HG02763 (cell line): ENCODE measurements around the gene TSC22D4.
"Not testable (repeated sequence)": the region's sequence is repeated elsewhere in the genome, so short reads cannot be mapped to it uniquely, and the experiment has no call there.

Experiments used
- ATAC-seq: cut with Tn5 transposase; IDR thresholded peaks from one replicate; pipeline ENCODE4 v1.9.1; 2021; ENCODE audit warnings: mild to moderate bottlenecking, moderate library complexity; ENCODE audit not compliant: unreplicated experiment

The TSC22D4 gene

DNA sequence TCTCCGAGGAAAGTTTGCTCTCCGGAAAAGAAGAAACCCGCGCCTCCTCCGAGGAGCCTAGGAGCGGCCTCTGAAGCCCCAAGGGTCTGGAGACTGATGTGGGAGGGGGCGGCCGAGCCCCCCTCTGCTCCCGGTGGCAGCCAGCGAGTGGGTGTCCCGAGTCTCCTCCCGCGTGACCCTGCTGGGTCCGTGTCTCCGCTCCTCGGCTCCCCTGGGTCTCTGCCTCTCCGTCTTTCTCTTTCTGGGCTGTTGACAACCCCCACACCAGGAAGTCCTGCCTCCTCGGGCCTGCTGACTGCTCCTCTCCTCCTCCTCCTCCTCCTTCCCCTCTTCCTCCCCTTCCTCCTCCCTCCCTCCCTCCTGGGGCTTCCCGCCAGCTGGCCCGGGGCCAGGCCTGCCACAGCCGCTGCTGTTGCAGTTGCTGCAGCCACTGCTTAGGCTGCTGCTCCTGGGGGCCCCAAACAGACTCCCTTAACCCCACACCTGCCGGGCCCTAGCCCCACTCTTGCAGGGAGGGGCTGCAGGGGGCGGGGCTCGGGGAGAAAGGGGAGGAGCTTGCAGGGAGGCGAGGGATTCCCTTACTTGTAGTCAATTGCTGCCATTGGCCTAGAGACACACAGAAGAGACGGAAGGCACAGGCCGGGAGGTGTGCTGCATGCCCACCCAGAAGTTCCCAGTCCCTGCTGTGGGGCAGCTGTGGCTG is at the start of gene TSC22D4:
TSC22D4 (minus strand) TSS at position 257 of the 703 bp plus-strand sequence. CDS start 1,176 bp downstream, outside the sequence.
- peak; percentile 53 for ATAC-seq

GRCh38 chr7:100528108-100528866 is 49.3 kb upstream of the TSC22D4 start:
- ATAC-seq: not testable (repeated sequence)

DNA sequence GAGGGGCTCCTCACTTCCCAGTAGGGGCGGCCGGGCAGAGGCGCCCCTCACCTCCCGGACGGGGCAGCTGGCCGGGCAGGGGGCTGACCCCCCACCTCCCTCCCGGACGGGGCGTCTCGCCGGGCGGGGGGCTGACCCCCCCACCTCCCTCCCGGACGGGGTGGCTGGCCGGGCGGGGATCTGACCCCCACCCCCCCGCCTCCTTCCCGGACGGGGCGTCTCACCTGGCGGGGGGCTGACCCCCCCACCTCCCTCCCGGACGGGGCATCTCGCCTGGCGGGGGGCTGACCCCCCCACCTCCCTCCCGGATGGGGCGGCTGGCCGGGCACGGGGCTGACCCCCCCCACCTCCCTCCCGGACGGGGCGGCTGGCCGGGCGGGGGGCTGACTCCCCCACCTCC is 44.2 kb upstream of the TSC22D4 start:
- ATAC-seq: not testable (repeated sequence)

DNA sequence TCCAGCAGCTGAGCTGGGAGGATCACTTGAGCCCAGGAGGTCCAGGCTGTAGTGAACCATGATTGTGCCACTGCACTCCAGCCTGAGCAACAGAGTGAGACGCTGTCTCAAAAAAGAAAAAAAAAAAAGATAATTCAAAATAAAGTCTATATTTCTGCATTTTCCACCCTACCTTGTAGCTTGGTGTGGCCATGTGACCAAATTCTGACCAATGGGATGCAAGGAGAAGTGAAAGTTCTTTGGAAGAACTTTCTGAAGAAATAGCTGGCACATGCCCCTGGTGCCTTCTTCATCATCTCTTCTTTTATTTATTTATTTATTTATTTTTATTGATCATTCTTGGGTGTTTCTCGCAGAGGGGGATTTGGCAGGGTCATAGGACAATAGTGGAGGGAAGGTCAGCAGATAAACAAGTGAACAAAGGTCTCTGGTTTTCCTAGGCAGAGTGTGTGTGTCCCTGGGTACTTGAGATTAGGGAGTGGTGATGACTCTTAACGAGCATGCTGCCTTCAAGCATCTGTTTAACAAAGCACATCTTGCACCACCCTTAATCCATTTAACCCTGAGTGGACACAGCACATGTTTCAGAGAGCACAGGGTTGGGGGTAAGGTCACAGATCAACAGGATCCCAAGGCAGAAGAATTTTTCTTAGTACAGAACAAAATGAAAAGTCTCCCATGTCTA is 43.0 kb upstream of the TSC22D4 start:
- ATAC-seq: not testable (repeated sequence)

DNA sequence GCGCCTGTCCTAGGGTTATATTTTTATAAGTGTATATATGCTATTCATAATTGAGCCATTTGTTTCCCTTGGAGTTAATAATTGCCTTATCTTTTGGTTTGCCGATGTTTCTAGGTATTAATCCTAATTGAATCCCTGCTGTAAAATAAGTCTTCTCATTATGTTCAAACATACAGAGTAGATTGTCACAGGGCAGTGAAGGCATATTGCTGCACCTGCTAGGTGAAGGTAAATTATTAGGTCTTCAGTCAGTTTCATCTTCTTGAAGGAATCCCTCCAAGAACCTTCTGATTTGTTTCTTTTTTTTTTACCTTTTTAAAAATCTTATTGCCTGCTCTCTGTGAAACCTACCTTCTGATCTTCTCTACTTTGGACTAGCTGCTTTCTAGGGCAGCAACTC is 42.1 kb upstream of the TSC22D4 start:
- ATAC-seq: no peak

GRCh38 chr7:100520138-100520537 is 41.1 kb upstream of the TSC22D4 start:
- ATAC-seq: no peak

- no peak for ATAC-seq
Measured at GRCh38 chr7:100519580-100519979, 40.6 kb upstream of the TSC22D4 start.

GRCh38 chr7:100517305-100517704 is 38.3 kb upstream of the TSC22D4 start:
- no peak for ATAC-seq

DNA sequence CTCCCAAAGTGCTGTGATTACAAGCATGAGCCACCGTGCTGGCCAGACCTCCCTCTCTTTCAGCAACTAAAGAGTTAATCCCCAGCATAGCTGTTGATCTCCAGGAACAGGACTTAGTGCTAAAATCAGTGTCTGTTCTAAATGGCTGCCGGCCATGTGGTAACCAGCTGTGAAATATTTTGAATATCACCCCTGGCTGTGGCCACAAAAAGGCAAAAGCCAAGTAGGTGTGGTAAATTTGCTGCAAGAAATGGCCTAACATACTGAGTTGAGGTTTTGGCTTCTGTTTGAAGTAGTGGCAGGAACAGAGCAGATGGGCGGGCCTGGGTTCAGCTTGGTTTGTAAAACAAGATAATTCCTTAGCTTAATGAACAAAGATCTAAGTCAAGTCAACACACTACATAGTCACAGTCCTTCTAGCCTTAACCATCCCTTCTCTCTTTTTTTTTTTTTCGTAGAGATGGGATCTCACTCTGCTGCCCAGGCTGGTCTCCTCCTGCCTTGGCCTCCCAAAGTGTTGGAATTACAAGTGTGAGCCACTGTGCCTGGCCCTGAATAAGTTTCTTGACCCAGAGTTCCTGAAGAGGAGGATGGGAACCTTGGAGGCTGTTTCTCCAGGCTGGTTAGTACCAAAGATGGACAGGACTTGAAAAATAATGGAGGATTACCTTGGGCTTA is 37.3 kb upstream of the TSC22D4 start:
- ATAC-seq: no peak

- no peak for ATAC-seq
Measured at GRCh38 chr7:100515072-100515532, 36.1 kb upstream of the TSC22D4 start.

GRCh38 chr7:100513212-100513810 is 34.3 kb upstream of the TSC22D4 start:
- no peak for ATAC-seq

DNA sequence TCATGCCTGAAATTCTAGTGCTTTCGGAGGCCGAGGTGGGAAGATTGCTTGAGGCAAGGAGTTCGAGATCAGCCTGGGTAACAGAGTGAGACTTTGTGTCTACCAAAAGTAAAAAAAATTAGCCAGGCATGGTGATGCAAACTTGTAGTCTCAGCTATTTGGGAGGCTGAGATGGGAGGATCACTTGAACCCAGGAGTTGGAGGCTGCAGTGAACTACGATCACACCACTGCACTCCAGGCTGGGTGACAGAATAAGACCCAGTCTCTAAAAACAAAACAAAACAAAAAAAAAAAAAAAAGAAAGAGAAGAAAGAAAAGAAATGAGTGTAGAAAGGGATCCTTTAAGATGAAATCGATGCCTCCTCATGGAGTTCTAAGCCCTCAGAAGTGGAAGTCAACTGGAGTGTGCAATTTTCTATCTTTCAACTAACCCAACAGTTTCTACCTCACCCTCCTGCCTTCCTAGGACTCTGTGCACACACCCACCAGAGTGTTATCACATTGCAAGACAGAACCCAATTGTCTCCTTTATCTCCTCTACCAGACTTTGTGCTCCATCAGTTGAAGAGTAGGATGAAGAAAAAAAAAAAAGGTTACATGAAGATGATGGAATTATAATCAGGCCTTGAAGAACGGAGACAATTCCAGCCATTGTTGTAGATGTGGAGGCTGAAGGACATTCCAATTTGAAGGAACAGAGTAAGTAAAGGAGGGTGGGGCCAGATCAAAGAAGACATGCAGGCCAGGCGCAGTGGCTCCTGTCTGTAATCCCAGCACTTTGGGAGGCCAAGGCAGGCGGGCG is 31.6 kb upstream of the TSC22D4 start:
- no peak for ATAC-seq

DNA sequence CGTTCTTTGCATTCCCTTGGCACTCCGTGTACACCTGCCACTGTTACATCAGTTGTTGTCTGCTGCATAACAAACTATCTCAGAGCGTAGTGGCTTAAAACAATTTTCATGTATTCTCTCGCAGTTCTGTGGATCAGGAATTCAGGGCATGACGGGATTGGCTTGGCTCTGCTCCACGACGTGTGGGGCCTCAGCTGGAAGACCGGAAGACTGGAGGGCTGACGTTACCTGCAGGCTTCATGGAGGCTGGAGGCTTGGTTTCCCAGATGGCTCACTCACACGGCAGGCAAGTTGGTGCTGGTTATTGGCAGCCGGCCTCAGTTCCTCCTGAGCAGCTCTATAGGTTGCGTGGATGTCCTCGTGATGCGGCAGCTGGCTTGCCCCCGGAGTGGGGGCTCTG is 30.2 kb upstream of the TSC22D4 start:
- ATAC-seq: no peak

GRCh38 chr7:100506356-100506923 is 27.4 kb upstream of the TSC22D4 start:
- no peak for ATAC-seq

GRCh38 chr7:100504887-100505611 is 26.0 kb upstream of the TSC22D4 start:
- no peak for ATAC-seq

GRCh38 chr7:100504031-100504430 is 25.0 kb upstream of the TSC22D4 start:
- not testable (repeated sequence) for ATAC-seq

- not testable (repeated sequence) for ATAC-seq
Measured at GRCh38 chr7:100500743-100501142, 21.7 kb upstream of the TSC22D4 start.

GRCh38 chr7:100496509-100496908 is 17.5 kb upstream of the TSC22D4 start:
- no peak for ATAC-seq
